ENCODE results near the gene PACRG.

Gene PACRG

GRCh38 chr6:163232649-163233048, 504.9 kb downstream of the PACRG start:
- Histone ChIP-seq H3K4me2 (ENCODE audit: low read depth, low read length, poor library complexity, severe bottlenecking) (no peak overlapping the region), H3K9ac (ENCODE audit: low read length) (no peak overlapping the region), H3K4me3 (ENCODE audit: insufficient read depth, low read length, poor library complexity, severe bottlenecking) (no peak overlapping the region), H3K36me3 (ENCODE audit: low read length) (no peaks in the 10 kb centered on the region), H3K9me2 (replicated peaks; ENCODE audit: insufficient read depth, low read length) (no peaks in the 10 kb centered on the region), H3K79me2 (ENCODE audit: insufficient read depth, low read length) (no peaks in the 10 kb centered on the region), H4K20me1 (ENCODE audit: low read depth, low read length) (no peaks in the 10 kb centered on the region), H3K27ac (ENCODE audit: low read depth, low read length) (no peak overlapping the region), H2AFZ (ENCODE audit: low read depth, low read length, severe bottlenecking) (no peak overlapping the region), H3K27me3 (ENCODE audit: low read length) (no peaks in the 10 kb centered on the region), H3F3A (ENCODE audit: insufficient read depth) (no peaks in the 10 kb centered on the region), H3K9me3 (ENCODE audit: insufficient read depth, low read length) (no peaks in the 10 kb centered on the region)
- TF ChIP-seq EZH2phosphoT487 (conservative IDR thresholded peaks at IDR 0.05; ENCODE audit: low read length) (no peak), CTCF (IDR thresholded peaks at IDR 0.05; ENCODE audit: insufficient read depth, low read length, poor library complexity, severe bottlenecking) (no peak)

DNA sequence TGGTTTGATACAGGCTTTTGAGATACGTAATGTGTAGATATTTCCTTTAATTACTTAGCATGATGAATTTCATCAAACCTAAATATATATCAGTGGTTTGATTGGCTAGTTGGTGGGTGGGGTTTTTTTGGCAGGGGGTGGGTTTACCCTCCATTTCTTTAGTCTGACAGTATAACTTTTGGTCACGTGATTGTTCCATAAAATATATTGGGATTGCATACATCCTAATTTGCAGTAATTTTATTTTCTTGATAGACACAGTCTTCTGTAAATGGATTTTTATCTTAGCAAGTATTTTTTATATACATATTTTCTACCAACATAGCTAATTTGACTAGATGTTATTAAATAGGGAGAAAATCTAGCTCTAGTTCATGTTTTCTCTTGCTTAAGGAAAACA, 509.3 kb downstream of the PACRG start:
- H2AFZ ChIP-seq (ENCODE audit: low read depth, low read length, severe bottlenecking), result no peak overlapping the region
- H3K4me2 ChIP-seq (ENCODE audit: low read depth, low read length, poor library complexity, severe bottlenecking), result no peak overlapping the region
- H3K27me3 ChIP-seq (ENCODE audit: low read length), result no peaks in the 10 kb centered on the region
- no peaks in the 10 kb centered on the region for H3K9me2 ChIP-seq (replicated peaks; ENCODE audit: insufficient read depth, low read length)
- no peaks in the 10 kb centered on the region for H4K20me1 ChIP-seq (ENCODE audit: low read depth, low read length)
- no peak overlapping the region for H3K4me3 ChIP-seq (ENCODE audit: insufficient read depth, low read length, poor library complexity, severe bottlenecking)
- no peaks in the 10 kb centered on the region for H3K9me3 ChIP-seq (ENCODE audit: insufficient read depth, low read length)
- H3K79me2 ChIP-seq (ENCODE audit: insufficient read depth, low read length), result no peaks in the 10 kb centered on the region
- TF ChIP-seq EZH2phosphoT487 (conservative IDR thresholded peaks at IDR 0.05; ENCODE audit: low read length), result no peak
- H3K27ac ChIP-seq (ENCODE audit: low read depth, low read length), result no peak overlapping the region
- no peaks in the 10 kb centered on the region for H3F3A ChIP-seq (ENCODE audit: insufficient read depth)
- no peak overlapping the region for H3K9ac ChIP-seq (ENCODE audit: low read length)
- no peaks in the 10 kb centered on the region for H3K36me3 ChIP-seq (ENCODE audit: low read length)

GRCh38 chr6:163239572-163240340, 512.0 kb downstream of the PACRG start:
- Histone ChIP-seq H3K27ac (ENCODE audit: low read depth, low read length) (no peak overlapping the region), H3K9me3 (ENCODE audit: insufficient read depth, low read length) (no peaks in the 10 kb centered on the region), H4K20me1 (ENCODE audit: low read depth, low read length) (no peaks in the 10 kb centered on the region), H3K4me3 (ENCODE audit: insufficient read depth, low read length, poor library complexity, severe bottlenecking) (no peak overlapping the region), H3K79me2 (ENCODE audit: insufficient read depth, low read length) (no peaks in the 10 kb centered on the region), H3K36me3 (ENCODE audit: low read length) (no peaks in the 10 kb centered on the region), H3K4me2 (ENCODE audit: low read depth, low read length, poor library complexity, severe bottlenecking) (no peak overlapping the region), H3K9me2 (replicated peaks; ENCODE audit: insufficient read depth, low read length) (no peaks in the 10 kb centered on the region), H3K27me3 (ENCODE audit: low read length) (no peaks in the 10 kb centered on the region), H3F3A (ENCODE audit: insufficient read depth) (no peaks in the 10 kb centered on the region), H3K9ac (ENCODE audit: low read length) (no peak overlapping the region), H2AFZ (ENCODE audit: low read depth, low read length, severe bottlenecking) (no peak overlapping the region)
- no peak for TF ChIP-seq CTCF (IDR thresholded peaks at IDR 0.05; ENCODE audit: insufficient read depth, low read length, poor library complexity, severe bottlenecking)
- TF ChIP-seq EZH2phosphoT487 (conservative IDR thresholded peaks at IDR 0.05; ENCODE audit: low read length), result no peak

GRCh38 chr6:163240556-163240955, 512.8 kb downstream of the PACRG start:
- H3K4me2 ChIP-seq (ENCODE audit: low read depth, low read length, poor library complexity, severe bottlenecking), result no peak overlapping the region
- H3K27ac ChIP-seq (ENCODE audit: low read depth, low read length), result no peak overlapping the region
- TF ChIP-seq EZH2phosphoT487 (conservative IDR thresholded peaks at IDR 0.05; ENCODE audit: low read length) (no peak), CTCF (IDR thresholded peaks at IDR 0.05; ENCODE audit: insufficient read depth, low read length, poor library complexity, severe bottlenecking) (no peak)
- no peak overlapping the region for H2AFZ ChIP-seq (ENCODE audit: low read depth, low read length, severe bottlenecking)
- no peaks in the 10 kb centered on the region for H3K36me3 ChIP-seq (ENCODE audit: low read length)
- H3F3A ChIP-seq (ENCODE audit: insufficient read depth), result no peaks in the 10 kb centered on the region
- no peaks in the 10 kb centered on the region for H3K9me2 ChIP-seq (replicated peaks; ENCODE audit: insufficient read depth, low read length)
- H3K9ac ChIP-seq (ENCODE audit: low read length), result no peak overlapping the region
- no peaks in the 10 kb centered on the region for H3K79me2 ChIP-seq (ENCODE audit: insufficient read depth, low read length)
- H3K27me3 ChIP-seq (ENCODE audit: low read length), result no peaks in the 10 kb centered on the region
- H3K9me3 ChIP-seq (ENCODE audit: insufficient read depth, low read length), result no peaks in the 10 kb centered on the region
- H3K4me3 ChIP-seq (ENCODE audit: insufficient read depth, low read length, poor library complexity, severe bottlenecking), result no peak overlapping the region
- no peaks in the 10 kb centered on the region for H4K20me1 ChIP-seq (ENCODE audit: low read depth, low read length)
